NCI-H774 (cell line): ENCODE data around the gene DOK6.
"Not testable (repeated sequence)": the region's sequence is repeated elsewhere in the genome, so short reads cannot be mapped to it uniquely, and the experiment has no call there.

Experiments
- DNase-seq: peaks from one replicate; lab custom pipeline; 2025; lab: John Stamatoyannopoulos, UW

The DOK6 gene

DNA sequence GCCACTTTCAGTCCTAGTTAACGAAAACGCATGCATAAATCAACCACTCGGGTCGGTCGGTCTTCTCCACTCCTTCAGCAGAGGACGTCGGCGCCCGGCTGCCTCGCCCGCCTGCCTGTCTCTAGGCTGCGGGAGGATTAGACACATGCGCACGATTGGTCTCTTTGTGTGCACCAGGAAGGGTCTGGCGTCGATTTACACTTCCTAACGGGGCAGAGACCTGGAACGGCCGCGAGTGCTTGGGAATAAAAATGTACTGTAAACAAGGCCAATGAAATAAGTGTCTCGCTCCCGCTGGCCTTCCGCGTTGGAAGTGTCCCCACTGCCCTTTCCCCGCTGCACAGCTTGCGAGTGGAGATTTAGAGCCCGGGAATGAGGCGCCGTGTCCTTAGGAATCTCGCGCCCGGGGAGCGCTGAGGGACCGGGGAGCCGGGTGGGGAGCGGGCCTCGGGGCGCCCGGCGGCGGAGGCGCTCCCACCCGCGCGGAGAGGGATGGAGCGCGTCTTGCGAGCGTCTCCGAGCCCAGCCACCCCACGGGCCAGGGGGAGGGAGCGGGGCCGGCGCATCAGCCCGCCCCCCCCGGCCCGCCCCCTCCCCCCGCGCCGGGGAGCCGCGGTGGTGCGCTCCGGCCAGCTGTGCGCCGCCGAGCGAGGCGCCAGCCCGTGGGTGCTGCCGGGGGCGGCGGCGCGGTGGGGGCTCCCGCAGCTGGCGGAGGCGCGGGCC lies at the start of gene DOK6:
Gene DOK6 (plus strand): TSS at position 636 of the 723 bp plus-strand sequence.
- peak; percentile 63 for DNase-seq

DNA sequence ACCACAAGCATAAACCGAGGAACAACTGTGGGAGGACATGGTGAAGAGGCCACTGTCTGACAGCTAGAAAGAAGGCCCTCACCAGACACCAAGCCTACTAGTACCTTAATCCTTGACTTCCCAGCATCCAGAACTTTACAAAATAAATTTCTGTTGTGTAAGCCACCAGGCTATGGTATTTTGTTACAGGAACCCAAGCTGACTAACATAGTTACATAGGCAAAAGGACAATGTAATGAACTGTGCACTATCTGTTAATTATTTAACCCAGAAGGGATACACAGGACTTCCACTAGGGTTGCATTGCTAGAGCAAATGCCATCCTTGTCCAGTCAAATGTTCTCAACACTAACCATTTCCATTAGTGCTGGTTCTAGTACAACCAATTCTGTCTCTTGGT lies 47.7 kb upstream of the DOK6 start:
- no peak for DNase-seq

- no peak for DNase-seq
Measured at GRCh38 chr18:69357590-69357989, 43.1 kb upstream of the DOK6 start.

GRCh38 chr18:69358212-69358895 lies 42.3 kb upstream of the DOK6 start:
- DNase-seq, result no peak

- DNase-seq, result not testable (repeated sequence)
Measured at GRCh38 chr18:69359768-69360167, 40.9 kb upstream of the DOK6 start.

- DNase-seq, result no peak
Measured at GRCh38 chr18:69364930-69365329, 35.8 kb upstream of the DOK6 start.

- DNase-seq, result no peak
Measured at GRCh38 chr18:69365658-69366057, 35.0 kb upstream of the DOK6 start.

GRCh38 chr18:69367104-69367503 lies 33.6 kb upstream of the DOK6 start:
- DNase-seq, result no peak

- DNase-seq, result no peak
Measured at GRCh38 chr18:69371729-69372128, 29.0 kb upstream of the DOK6 start.

GRCh38 chr18:69380324-69380723 lies 20.4 kb upstream of the DOK6 start:
- DNase-seq, result no peak

- DNase-seq, result no peak
Measured at GRCh38 chr18:69383186-69383585, 17.5 kb upstream of the DOK6 start.

- no peak for DNase-seq
Measured at GRCh38 chr18:69387186-69387585, 13.5 kb upstream of the DOK6 start.

GRCh38 chr18:69388222-69388621 lies 12.5 kb upstream of the DOK6 start:
- no peak for DNase-seq

DNA sequence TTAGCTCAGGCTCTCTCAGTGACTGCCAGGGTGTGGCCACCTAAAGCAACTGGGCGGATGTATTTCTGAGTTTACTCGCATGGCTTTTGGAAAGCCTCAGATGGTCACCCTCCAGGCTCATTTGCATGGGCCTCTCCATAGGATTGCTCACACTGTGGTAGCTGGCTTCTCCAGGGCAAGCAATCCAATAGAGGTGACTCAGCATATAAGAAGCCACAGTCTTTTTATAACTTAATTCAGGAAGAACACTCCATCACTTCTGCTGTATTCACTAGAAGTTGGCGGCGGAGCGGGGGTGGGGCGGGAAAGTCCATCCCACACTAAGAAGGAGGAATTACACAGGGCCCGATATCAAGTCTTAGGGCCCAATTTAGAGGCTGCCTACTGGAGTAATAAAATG lies 3.6 kb upstream of the DOK6 start:
- no peak for DNase-seq

DNA sequence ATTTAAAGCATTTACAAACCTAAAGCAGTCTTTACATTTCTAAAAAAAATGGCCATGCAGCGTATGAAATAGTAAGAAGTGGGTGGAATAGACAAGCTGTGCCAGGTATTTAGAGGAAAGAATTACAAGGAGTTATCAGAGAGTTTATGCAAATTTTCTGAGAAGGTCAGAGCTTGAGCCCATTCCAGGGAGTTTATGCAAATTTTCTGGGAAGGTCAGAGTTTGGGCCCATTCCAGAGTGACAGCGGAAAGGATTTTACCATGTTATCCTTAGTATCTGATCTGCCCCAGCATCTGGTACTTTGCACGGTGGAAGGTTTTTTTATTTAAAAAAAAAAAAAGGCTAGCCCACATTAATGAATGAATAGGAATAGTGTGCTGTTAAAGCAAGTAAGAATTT lies 1.4 kb upstream of the DOK6 start:
- no peak for DNase-seq

DNA sequence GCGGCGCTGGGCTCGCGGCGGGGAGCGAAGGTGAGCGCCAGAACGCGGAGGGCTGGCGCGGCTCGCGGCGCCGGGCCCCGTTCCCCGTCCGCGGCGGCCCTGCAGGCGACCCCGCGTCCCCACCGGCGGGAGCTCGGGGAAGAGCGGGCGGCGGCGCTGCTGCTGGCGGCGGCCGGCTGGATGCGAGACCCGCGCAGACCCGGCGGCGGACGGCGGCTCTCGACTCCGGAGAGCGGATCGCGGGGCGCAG lies 213 bp downstream of the DOK6 start:
- no peak for DNase-seq

GRCh38 chr18:69401226-69401971 lies 711 bp downstream of the DOK6 start:
- no peak for DNase-seq

- DNase-seq, result no peak
Measured at GRCh38 chr18:69401972-69402532, 1.4 kb downstream of the DOK6 start.

DNA sequence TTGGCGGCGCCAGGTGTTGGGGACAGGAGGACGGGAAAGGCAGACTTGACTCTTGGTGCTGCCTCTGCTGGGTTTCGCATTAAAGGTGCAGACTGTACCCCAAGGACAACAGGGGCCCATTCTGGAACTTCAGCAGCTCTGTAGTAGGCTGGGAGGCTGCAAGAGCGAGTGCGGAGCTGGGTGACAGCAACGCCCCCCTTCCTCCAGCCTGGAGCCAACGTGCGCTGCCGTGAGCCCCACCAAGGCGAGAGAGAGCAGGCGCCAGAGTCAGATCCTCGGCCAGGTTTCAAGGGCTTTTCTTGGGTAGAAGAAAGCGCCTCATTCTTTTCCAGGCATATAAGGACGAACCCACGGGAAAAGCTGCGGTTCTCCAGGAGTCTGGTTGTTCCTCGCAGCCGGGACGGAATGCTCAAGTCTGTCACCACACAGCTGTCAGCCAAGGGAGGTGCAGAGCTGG lies 1.9 kb downstream of the DOK6 start:
- no peak for DNase-seq

DNA sequence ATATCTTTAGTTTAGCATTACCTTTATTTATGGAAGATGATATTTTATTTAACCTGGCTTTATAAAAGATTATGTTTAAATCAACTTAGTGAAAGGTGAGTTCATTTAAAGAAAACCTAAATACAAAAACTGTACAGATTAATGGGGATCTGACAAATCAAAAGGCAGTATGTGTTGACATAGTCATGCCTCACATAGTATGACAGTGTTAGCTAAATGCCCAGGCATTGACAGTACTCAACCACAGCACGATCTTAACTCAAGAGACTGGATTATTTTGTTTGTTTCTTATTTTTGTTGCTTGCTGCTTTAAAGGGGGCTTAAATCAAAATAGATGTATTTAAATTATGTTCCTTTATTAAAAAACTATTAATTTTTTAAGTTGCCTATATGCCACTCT lies 7.8 kb downstream of the DOK6 start:
- no peak for DNase-seq

- DNase-seq, result no peak
Measured at GRCh38 chr18:69411199-69411598, 10.5 kb downstream of the DOK6 start.

DNA sequence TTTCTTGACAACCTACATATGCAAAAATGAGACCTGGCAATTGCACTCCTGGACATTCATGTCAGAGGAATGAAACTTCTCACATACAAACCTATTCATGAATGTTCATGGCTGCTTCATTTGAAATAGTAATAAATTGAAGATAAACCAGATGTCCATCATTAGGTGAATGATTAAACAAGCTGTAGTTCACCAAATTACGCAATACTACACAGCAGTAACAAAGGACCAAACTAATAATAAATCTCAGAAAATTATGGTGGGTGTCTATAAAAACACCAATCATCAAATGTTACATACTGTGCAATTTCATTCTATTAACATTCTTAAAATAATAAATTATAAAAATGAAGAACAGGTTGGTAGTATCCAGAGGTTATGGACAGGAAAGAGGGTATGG lies 13.5 kb downstream of the DOK6 start:
- DNase-seq, result no peak

DNA sequence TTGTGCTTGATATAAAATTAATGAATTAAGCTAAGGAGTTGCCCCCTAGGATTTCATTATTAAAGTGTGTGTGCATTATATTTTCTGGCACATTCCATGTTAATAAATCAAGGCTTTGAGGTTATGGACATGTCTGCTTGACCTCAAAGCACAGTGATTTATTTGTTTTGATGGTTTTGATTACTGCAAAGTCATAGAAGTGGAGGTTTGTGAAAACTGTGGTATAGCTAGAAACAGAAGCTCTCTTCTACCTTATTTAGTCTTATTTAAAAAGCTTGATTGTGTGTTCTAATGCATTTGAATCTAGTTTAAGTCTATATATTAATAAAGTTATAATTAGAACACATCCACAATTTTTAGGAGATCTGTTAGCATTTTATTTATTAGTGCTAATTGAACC lies 32.2 kb downstream of the DOK6 start:
- DNase-seq, result no peak
